Gastrocnemius medialis (tissue), 4 donors: ENCODE measurements around the gene TLL2. TPM values are rescaled to one million over a fixed set of nuclear protein-coding genes. Genes with fewer than 3 reads are reported as not detected.

Experiments
- ATAC-seq, 2 donors: fragments of 150-250 bp; one replicate each; pipeline ENCODE4 v1.9.1; 2016
- DNase-seq, 2 donors: peaks; one replicate each; pipeline ENCODE4 v3.0.0-alpha.2; 2019
- H3K27ac ChIP-seq, 4 donors: fragments of 200-600 bp; sonication (generic); 1 replicate in 1 of 4; 2 replicates in 3 of 4; pipeline ENCODE4 v1.5.1; 2016 to 2018; ENCODE audit warnings: mild to moderate bottlenecking in 2 of 4, moderate library complexity in 1 of 4
- H3K27me3 ChIP-seq, 3 donors: fragments of 200-600 bp; sonication (generic) in 2 of 3; 1 replicate in 1 of 3; 2 replicates in 2 of 3; pipeline versions ENCODE4 v1.5.1 to v1.6.0; 2016 to 2019; ENCODE audit warnings: mild to moderate bottlenecking in 1 of 3, moderate library complexity in 1 of 3
- H3K36me3 ChIP-seq, 2 donors: fragments of 200-600 bp; sonication (generic) in 1 of 2; one replicate each; pipeline ENCODE4 v1.5.1; 2017 to 2018
- H3K4me1 ChIP-seq, 2 donors: fragments of 200-600 bp; sonication (generic) in 1 of 2; one replicate each; pipeline ENCODE4 v1.5.1; 2016 to 2017; ENCODE audit warnings: mild to moderate bottlenecking in 2 of 2
- H3K4me3 ChIP-seq, 4 donors: fragments of 200-600 bp; sonication (generic) in 3 of 4; 1 replicate in 1 of 4; 2 replicates in 3 of 4; pipeline ENCODE4 v1.5.1; 2016 to 2019; ENCODE audit warnings: mild to moderate bottlenecking in 2 of 4
- H3K9me3 ChIP-seq, 3 donors: fragments of 200-600 bp; sonication (generic) in 2 of 3; 1 replicate in 1 of 3; 2 replicates in 2 of 3; pipeline ENCODE4 v1.5.1; 2016 to 2019
- CTCF ChIP-seq, 5 experiments: fragments of 450-650 bp in 3 of 5; fragments of 200-600 bp in 2 of 5; sonication (generic) in 2 of 5; IDR thresholded peaks in 4 of 5; conservative IDR thresholded peaks in 1 of 5; 1 replicate in 4 of 5; 2 replicates in 1 of 5; pipeline ENCODE4 v1.5.1; 2016 to 2019; ENCODE audit warnings: antibody characterized with exemption in 5 of 5, mild to moderate bottlenecking in 3 of 5, moderate library complexity in 3 of 5
- POLR2A ChIP-seq, 2 donors: fragments of 450-650 bp; IDR thresholded peaks; one replicate each; pipeline ENCODE4 v1.6.1; 2017; ENCODE audit warnings: antibody characterized with exemption in 2 of 2, mild to moderate bottlenecking in 2 of 2, moderate library complexity in 2 of 2
- in situ Hi-C, 4 donors: fragments of 200-750 bp; cut with MboI; loops; one replicate each; pipeline versions ENCODE4 v1.15.0 to v1.8.0; 2017; ENCODE audit warnings: low sequenced_read_pairs in 4 of 4
- intact Hi-C: fragments of 100-400 bp; cut with DNase I; formaldehyde crosslinking; loops from one replicate; pipeline ENCODE4 v1.15.1; 2023; ENCODE audit warnings: low total_unique reads
- total RNA-seq, 4 donors: library from RNA; depleted of rRNA; stranded (reverse); fragments of >200 nt; gene quantifications; one replicate each; pipeline versions ENCODE4 v1.1.0 to v1.2.3, GENCODE V29; 2016

The TLL2 gene
- total RNA-seq, 4 donors from 2014 or later: 0.10 to 1.0 (median 0.44) TPM; not detected in 1

GRCh38 chr10:96500050-96500449 is 13.7 kb downstream of the TLL2 start:
- Histone ChIP-seq H3K36me3 (no peaks in the 10 kb centered on the region), H3K27ac (no peak overlapping the region), H3K9me3 (no peaks in the 10 kb centered on the region), H3K4me1 (no peaks in the 10 kb centered on the region), H3K4me3 (no peak overlapping the region), H3K27me3 (no peaks in the 10 kb centered on the region)
- ATAC-seq (no peak), DNase-seq (no peak)
- TF ChIP-seq CTCF (IDR thresholded peaks at IDR 0.05 in 4 of 5, conservative IDR thresholded peaks at IDR 0.05 in 1 of 5) (no peak), POLR2A (IDR thresholded peaks at IDR 0.05) (no peak)
- intact Hi-C loops: no loop called here
- in situ Hi-C loops: loop anchor here in 1 of 4 donors (25.0 kb wide), 1 partner anchor 113 kb away; no protein-coding TSS in a partner anchor

GRCh38 chr10:96497391-96497790 is 16.3 kb downstream of the TLL2 start:
- Histone ChIP-seq H3K27ac (no peak overlapping the region), H3K9me3 (no peaks in the 10 kb centered on the region), H3K36me3 (no peaks in the 10 kb centered on the region), H3K4me3 (no peak overlapping the region), H3K27me3 (no peaks in the 10 kb centered on the region), H3K4me1 (no peaks in the 10 kb centered on the region)
- DNase-seq (no peak), ATAC-seq (no peak)
- in situ Hi-C loops (no loop called here), intact Hi-C loops (no loop called here)
- TF ChIP-seq POLR2A (IDR thresholded peaks at IDR 0.05): no peak
- TF ChIP-seq CTCF (IDR thresholded peaks at IDR 0.05 in 4 of 5, conservative IDR thresholded peaks at IDR 0.05 in 1 of 5): no peak

- ATAC-seq (no peak), DNase-seq (no peak)
- H3K9me3 ChIP-seq: no peaks in the 10 kb centered on the region
- H3K36me3 ChIP-seq: no peaks in the 10 kb centered on the region
- no peak overlapping the region for H3K4me3 ChIP-seq
- intact Hi-C loops: no loop called here
- no peak overlapping the region for H3K27ac ChIP-seq
- H3K4me1 ChIP-seq: no peaks in the 10 kb centered on the region
- no peaks in the 10 kb centered on the region for H3K27me3 ChIP-seq
- TF ChIP-seq CTCF (IDR thresholded peaks at IDR 0.05 in 4 of 5, conservative IDR thresholded peaks at IDR 0.05 in 1 of 5): no peak
- TF ChIP-seq POLR2A (IDR thresholded peaks at IDR 0.05): no peak
- in situ Hi-C loops: no loop called here
These were observed 17.3 kb downstream of the TLL2 start for GRCh38 chr10:96496281-96496925.

- no peaks in the 10 kb centered on the region for H3K27me3 ChIP-seq
- TF ChIP-seq POLR2A (IDR thresholded peaks at IDR 0.05) (no peak), CTCF (IDR thresholded peaks at IDR 0.05 in 4 of 5, conservative IDR thresholded peaks at IDR 0.05 in 1 of 5) (no peak)
- intact Hi-C loops (no loop called here), in situ Hi-C loops (no loop called here)
- no peak overlapping the region for H3K4me3 ChIP-seq
- H3K27ac ChIP-seq: no peak overlapping the region
- ATAC-seq (no peak), DNase-seq (no peak)
- no peaks in the 10 kb centered on the region for H3K36me3 ChIP-seq
- no peaks in the 10 kb centered on the region for H3K9me3 ChIP-seq
- no peaks in the 10 kb centered on the region for H3K4me1 ChIP-seq
These were observed 18.2 kb downstream of the TLL2 start for GRCh38 chr10:96495544-96495943.

GRCh38 chr10:96494694-96495093 is 19.0 kb downstream of the TLL2 start:
- no peak overlapping the region for H3K27ac ChIP-seq
- H3K9me3 ChIP-seq: no peaks in the 10 kb centered on the region
- H3K4me3 ChIP-seq: no peak overlapping the region
- H3K27me3 ChIP-seq: no peaks in the 10 kb centered on the region
- ATAC-seq: no peak
- in situ Hi-C loops: no loop called here
- no peak for DNase-seq
- intact Hi-C loops: no loop called here
- H3K36me3 ChIP-seq: no peaks in the 10 kb centered on the region
- TF ChIP-seq CTCF (IDR thresholded peaks at IDR 0.05 in 4 of 5, conservative IDR thresholded peaks at IDR 0.05 in 1 of 5) (no peak), POLR2A (IDR thresholded peaks at IDR 0.05) (no peak)
- no peaks in the 10 kb centered on the region for H3K4me1 ChIP-seq
